Astrocyte (in vitro differentiated cells and primary cell): ENCODE measurements around the gene SNED1. TPM values are rescaled to one million over a fixed set of nuclear protein-coding genes. Genes with fewer than 3 reads are reported as not detected.

Source experiments
- DNase-seq: peaks from one replicate; pipeline ENCODE4 v3.0.0-alpha.2; 2010; ENCODE audit warnings: low read depth
- FAIRE-seq: peaks from 2 replicates; lab custom pipeline; 2011; peaks lifted over from hg19 to GRCh38; lab: Jason Lieb, UNC
- H2AFZ ChIP-seq: 2 replicates; pipeline ENCODE4 v1.6.0; 2012; ENCODE audit warnings: low read depth, low read length, inconsistent platforms
- H3K27ac ChIP-seq: 2 replicates; pipeline ENCODE4 v1.5.1; 2011; ENCODE audit warnings: low read depth, low read length, inconsistent platforms
- H3K27me3 ChIP-seq: 2 replicates; pipeline ENCODE4 v1.6.0; 2011; ENCODE audit warnings: low read length, inconsistent platforms; ENCODE audit not compliant: insufficient read depth
- H3K36me3 ChIP-seq: 2 replicates; pipeline ENCODE4 v1.5.1; 2011; ENCODE audit warnings: low read length, inconsistent platforms; ENCODE audit not compliant: insufficient read depth
- H3K4me1 ChIP-seq: 2 replicates; pipeline ENCODE4 v1.5.1; 2011; ENCODE audit warnings: low read length, inconsistent platforms; ENCODE audit not compliant: insufficient read depth
- H3K4me2 ChIP-seq: 2 replicates; pipeline ENCODE4 v1.6.0; 2012; ENCODE audit warnings: low read length, inconsistent platforms
- H3K4me3 ChIP-seq: 2 replicates; pipeline ENCODE4 v1.5.1; 2011; ENCODE audit warnings: low read depth, mild to moderate bottlenecking, low read length, inconsistent platforms; ENCODE audit not compliant: insufficient read depth
- H3K79me2 ChIP-seq: 2 replicates; pipeline ENCODE4 v1.6.0; 2012; ENCODE audit warnings: mild to moderate bottlenecking, low read length, inconsistent platforms; ENCODE audit not compliant: insufficient read depth
- H3K9ac ChIP-seq: 2 replicates; pipeline ENCODE4 v1.6.0; 2012; ENCODE audit warnings: mild to moderate bottlenecking, low read length, inconsistent platforms
- H3K9me3 ChIP-seq: 2 replicates; pipeline ENCODE4 v1.5.1; 2012; ENCODE audit warnings: low read depth, mild to moderate bottlenecking, low read length, inconsistent platforms; ENCODE audit not compliant: insufficient read depth
- H4K20me1 ChIP-seq: 2 replicates; pipeline ENCODE4 v1.6.0; 2012; ENCODE audit warnings: low read length, inconsistent platforms; ENCODE audit not compliant: insufficient read depth
- H3K27ac Mint-ChIP-seq: one replicate; pipeline ENCODE4 v1.8.0; 2021; ENCODE audit warnings: mild to moderate bottlenecking, mixed read lengths; ENCODE audit not compliant: unreplicated experiment
- H3K27me3 Mint-ChIP-seq: one replicate; pipeline ENCODE4 v1.8.0; 2021; ENCODE audit warnings: low read depth, mixed read lengths; ENCODE audit not compliant: unreplicated experiment
- H3K36me3 Mint-ChIP-seq: one replicate; pipeline ENCODE4 v1.8.0; 2021; ENCODE audit warnings: low read depth, mixed read lengths; ENCODE audit not compliant: unreplicated experiment
- H3K4me1 Mint-ChIP-seq: one replicate; pipeline ENCODE4 v1.8.0; 2021; ENCODE audit warnings: low read depth, mixed read lengths; ENCODE audit not compliant: unreplicated experiment
- H3K4me3 Mint-ChIP-seq: one replicate; pipeline ENCODE4 v1.8.0; 2021; ENCODE audit warnings: mild to moderate bottlenecking, moderate library complexity, mixed read lengths; ENCODE audit not compliant: unreplicated experiment
- H3K9me3 Mint-ChIP-seq: one replicate; pipeline ENCODE4 v1.8.0; 2021; ENCODE audit warnings: mild to moderate bottlenecking, mixed read lengths; ENCODE audit not compliant: unreplicated experiment
- EZH2 ChIP-seq: IDR thresholded peaks from 2 replicates; pipeline ENCODE4 v1.6.1; 2012; ENCODE audit warnings: mild to moderate bottlenecking, low read length, inconsistent platforms; ENCODE audit not compliant: insufficient read depth
- total RNA-seq: library from RNA; stranded (reverse); gene quantifications from 2 replicates; pipeline ENCODE4 v1.2.1, GENCODE V29; 2021
- TF ChIP-seq, protein P1 (sequence below): IDR thresholded peaks from 2 replicates; pipeline ENCODE4 v1.5.1; 2011; ENCODE audit warnings: low read depth, mild to moderate bottlenecking, inconsistent platforms, low read length, moderate library complexity; ENCODE audit not compliant: insufficient read depth

SNED1 gene
- total RNA-seq, 1 donor from 2014 or later = 0.23 TPM

DNA sequence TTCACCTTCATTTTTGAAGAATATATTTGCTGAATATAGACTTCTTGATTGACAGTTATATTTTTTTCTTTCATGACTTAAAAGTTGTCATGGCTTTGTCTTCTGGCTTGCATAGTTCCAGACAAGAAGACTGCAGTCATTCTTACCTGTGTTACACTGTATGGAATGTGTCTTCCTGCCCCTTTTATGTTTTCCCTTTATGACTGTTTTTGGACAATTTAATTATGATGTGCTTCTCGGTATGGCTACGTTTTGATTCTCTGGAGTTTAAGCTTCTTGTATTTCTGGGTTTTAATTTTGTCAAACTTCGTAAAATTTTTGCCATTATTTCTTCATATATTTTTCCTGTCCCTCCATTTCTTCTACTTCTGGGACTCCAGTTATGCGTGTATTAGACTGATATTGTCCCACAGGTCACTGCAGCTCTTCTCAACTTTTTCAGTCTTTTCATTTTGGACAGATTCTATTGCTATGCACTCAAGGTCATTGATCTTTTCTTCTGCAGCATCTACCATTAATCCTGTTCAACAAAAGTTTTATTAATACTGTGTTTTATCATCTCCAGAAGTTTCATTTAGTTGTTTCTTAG lies 86.5 kb downstream of the SNED1 start:
- peaks cover 6% of the 10 kb centered on the region for H3K9me3 Mint-ChIP-seq
- no peaks in the 10 kb centered on the region for H4K20me1 ChIP-seq
- no peak overlapping the region for H3K27ac ChIP-seq
- H3K27me3 Mint-ChIP-seq = no peaks in the 10 kb centered on the region
- no peak overlapping the region for H3K9ac ChIP-seq
- DNase-seq (no peak), FAIRE-seq (no peak)
- no peaks in the 10 kb centered on the region for H3K9me3 ChIP-seq
- H3K4me1 ChIP-seq = no peaks in the 10 kb centered on the region
- no peak overlapping the region for H3K4me3 Mint-ChIP-seq
- no peak overlapping the region for H2AFZ ChIP-seq
- TF ChIP-seq EZH2 = no peak
- TF ChIP-seq, protein P1, sequence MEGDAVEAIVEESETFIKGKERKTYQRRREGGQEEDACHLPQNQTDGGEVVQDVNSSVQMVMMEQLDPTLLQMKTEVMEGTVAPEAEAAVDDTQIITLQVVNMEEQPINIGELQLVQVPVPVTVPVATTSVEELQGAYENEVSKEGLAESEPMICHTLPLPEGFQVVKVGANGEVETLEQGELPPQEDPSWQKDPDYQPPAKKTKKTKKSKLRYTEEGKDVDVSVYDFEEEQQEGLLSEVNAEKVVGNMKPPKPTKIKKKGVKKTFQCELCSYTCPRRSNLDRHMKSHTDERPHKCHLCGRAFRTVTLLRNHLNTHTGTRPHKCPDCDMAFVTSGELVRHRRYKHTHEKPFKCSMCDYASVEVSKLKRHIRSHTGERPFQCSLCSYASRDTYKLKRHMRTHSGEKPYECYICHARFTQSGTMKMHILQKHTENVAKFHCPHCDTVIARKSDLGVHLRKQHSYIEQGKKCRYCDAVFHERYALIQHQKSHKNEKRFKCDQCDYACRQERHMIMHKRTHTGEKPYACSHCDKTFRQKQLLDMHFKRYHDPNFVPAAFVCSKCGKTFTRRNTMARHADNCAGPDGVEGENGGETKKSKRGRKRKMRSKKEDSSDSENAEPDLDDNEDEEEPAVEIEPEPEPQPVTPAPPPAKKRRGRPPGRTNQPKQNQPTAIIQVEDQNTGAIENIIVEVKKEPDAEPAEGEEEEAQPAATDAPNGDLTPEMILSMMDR = no peak
- peaks cover 25% of the 10 kb centered on the region for H3K36me3 Mint-ChIP-seq
- no peaks in the 10 kb centered on the region for H3K27me3 ChIP-seq
- H3K27ac Mint-ChIP-seq = peak overlapping the region; percentile 20
- H3K4me3 ChIP-seq = no peak overlapping the region
- H3K4me1 Mint-ChIP-seq = no peaks in the 10 kb centered on the region
- H3K79me2 ChIP-seq = no peaks in the 10 kb centered on the region
- peaks cover 20% of the 10 kb centered on the region for H3K36me3 ChIP-seq
- no peak overlapping the region for H3K4me2 ChIP-seq

DNA sequence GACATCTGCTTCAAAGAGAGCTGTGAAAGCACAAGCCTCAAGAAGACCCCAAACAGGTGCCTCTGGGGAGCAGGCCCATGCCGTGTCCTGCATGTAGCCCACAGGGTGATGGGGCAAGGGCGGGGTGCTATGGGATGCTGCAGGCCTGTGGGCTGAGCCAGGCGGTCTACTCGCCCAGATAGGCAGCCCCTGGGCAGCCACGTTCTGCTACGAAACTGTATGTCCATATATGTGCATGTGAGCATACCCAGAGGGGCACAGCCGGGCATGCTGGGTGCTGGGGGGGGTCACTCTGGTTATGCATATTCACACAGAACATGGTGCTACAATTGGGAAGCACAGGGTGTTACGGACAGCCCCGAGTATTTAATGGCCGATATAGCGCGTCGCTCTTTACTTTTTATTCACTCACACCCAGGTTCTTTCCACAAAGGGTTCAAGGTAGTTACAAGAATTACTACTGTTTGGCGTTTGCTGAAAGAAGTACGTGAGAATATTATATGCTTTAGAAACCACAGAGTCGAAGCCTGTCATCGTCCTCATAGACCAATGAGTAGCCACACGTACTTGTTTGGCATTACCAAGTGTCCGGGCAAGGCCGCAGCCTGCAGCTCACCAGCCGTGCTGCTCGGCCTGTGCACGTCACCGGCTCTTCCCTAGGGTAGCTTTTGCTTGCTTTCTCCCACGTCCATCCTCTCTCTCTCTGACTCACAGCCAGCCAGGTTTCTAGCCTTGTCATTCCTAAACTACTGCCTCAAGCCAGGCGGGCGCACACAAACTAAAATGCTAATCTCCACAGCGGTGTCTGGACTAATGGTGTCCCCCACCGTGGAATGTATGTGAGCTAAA lies 89.2 kb downstream of the SNED1 start:
- Mint-ChIP-seq H3K4me1 (no peaks in the 10 kb centered on the region), H3K4me3 (no peak overlapping the region), H3K9me3 (peaks cover 6% of the 10 kb centered on the region), H3K27me3 (no peaks in the 10 kb centered on the region), H3K36me3 (peaks cover 32% of the 10 kb centered on the region), H3K27ac (no peak overlapping the region)
- no peak overlapping the region for H3K4me2 ChIP-seq
- H3K27me3 ChIP-seq = no peaks in the 10 kb centered on the region
- no peak for DNase-seq
- H4K20me1 ChIP-seq = peaks cover 17% of the 10 kb centered on the region
- H3K79me2 ChIP-seq = no peaks in the 10 kb centered on the region
- H3K4me3 ChIP-seq = no peak overlapping the region
- H3K9me3 ChIP-seq = no peaks in the 10 kb centered on the region
- no peak for FAIRE-seq
- H3K36me3 ChIP-seq = peaks cover 25% of the 10 kb centered on the region
- H3K27ac ChIP-seq = no peak overlapping the region
- H3K9ac ChIP-seq = no peak overlapping the region
- TF ChIP-seq EZH2 = no peak
- TF ChIP-seq, protein P1 = no peak
- H2AFZ ChIP-seq = no peak overlapping the region
- no peaks in the 10 kb centered on the region for H3K4me1 ChIP-seq

DNA sequence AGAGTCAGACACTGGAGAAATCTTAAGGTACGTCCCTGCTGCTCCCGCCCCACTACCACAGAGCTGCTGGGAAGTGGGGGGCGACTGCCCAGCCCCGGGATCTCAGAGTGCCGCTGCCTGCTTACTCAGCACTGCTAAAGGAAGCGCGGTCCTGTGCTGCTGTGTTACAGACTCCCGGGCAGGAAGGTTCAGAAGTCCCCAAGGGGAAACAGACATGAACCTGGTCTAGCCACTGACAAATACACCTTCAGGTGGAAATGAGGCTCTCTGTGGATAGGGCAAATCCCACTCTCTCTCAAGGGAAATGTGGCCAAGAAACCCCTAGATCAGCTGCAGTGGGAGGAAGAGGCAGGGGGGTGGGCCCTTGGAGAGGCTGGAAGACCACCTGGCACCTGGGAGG lies 90.0 kb downstream of the SNED1 start:
- Histone ChIP-seq H3K36me3 (peaks cover 28% of the 10 kb centered on the region), H3K4me1 (no peaks in the 10 kb centered on the region), H3K79me2 (no peaks in the 10 kb centered on the region), H3K9me3 (no peaks in the 10 kb centered on the region), H4K20me1 (peaks cover 18% of the 10 kb centered on the region), H3K27me3 (no peaks in the 10 kb centered on the region), H3K4me3 (no peak overlapping the region), H3K9ac (no peak overlapping the region), H3K27ac (no peak overlapping the region), H2AFZ (no peak overlapping the region), H3K4me2 (no peak overlapping the region)
- no peak for TF ChIP-seq EZH2
- Mint-ChIP-seq H3K27ac (no peak overlapping the region), H3K27me3 (no peaks in the 10 kb centered on the region), H3K9me3 (peaks cover 6% of the 10 kb centered on the region), H3K36me3 (peaks cover 33% of the 10 kb centered on the region), H3K4me3 (no peak overlapping the region), H3K4me1 (no peaks in the 10 kb centered on the region)
- DNase-seq = no peak
- no peak for FAIRE-seq
